LHCN-M2 (cell line): ENCODE results near the gene ACAD10. TPM values are rescaled to one million over a fixed set of nuclear protein-coding genes. Genes with fewer than 3 reads are reported as not detected.

ENCODE experiments used
- DNase-seq: peaks from one replicate; pipeline ENCODE4 v3.0.0-alpha.2; 2012; ENCODE audit warnings: low read depth
- total RNA-seq: library from RNA; depleted of rRNA; stranded (reverse); fragments of >200 nt; gene quantifications from 2 replicates; pipeline ENCODE4 v1.2.3, GENCODE V29; 2014

The ACAD10 gene
- total RNA-seq, 1 experiment from 2014 or later: 11.8 TPM

- DNase-seq: peak; percentile 42
These were observed 89.6 kb downstream of the ACAD10 start for GRCh38 chr12:111775205-111776193.

DNA sequence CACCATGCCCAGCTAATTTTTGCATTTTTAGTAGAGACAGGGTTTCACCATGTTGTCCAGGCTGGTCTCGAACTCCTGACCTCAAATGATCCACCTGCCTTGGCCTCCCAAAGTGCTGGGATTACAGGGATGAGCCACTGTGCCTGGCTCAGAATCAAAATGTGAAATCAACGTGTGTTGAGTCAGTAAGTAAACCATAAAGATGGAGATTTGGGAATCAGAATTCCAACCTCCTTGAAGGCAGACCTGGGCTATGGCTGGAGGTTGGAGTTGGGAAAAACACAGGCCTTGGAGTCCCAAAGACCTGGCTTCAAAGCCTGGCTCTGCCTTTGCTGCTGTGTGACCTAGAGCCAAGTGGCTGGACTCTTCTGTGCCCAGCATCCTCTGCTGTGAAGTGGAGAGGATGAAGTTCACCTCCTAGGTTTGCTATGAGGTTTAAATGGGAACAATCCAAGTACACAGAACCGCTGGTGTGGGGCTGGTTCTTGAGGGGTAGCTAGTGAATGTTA is 91.0 kb downstream of the ACAD10 start:
- no peak for DNase-seq

DNA sequence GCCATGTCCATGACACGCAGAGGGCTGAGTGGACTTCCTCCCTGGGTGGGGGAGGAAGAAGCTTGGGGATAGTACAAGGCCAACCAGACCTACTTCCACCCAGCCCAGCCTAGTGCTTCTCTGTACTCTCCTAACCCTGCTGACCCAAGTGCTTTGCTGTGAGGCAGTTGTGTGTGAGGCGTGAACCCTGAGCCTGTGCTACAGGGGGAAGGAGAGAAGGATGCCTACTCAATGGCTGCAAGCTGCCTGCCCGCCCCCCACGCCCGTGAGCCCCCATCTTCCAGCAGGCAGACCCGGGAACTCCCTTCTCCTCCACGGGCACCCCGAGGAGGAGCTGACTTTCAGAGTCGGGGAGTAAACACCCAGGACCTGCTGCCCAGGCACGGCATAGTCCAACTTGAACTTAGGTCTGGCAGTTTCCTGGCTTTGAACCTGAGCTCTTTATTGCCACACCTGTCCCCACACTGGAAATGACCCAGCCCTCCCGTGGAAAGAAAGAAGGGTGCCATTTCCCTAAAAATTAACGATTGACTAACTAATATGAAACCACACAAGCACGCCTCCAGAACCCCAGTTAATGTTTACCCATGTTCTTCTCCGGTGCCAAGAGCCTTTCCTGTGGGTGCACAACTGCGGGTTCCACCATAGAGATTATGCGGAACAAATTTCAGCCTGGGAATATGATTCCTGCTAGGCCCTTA is 91.6 kb downstream of the ACAD10 start:
- DNase-seq: no peak

GRCh38 chr12:111780166-111780565 is 94.3 kb downstream of the ACAD10 start:
- DNase-seq: no peak

DNA sequence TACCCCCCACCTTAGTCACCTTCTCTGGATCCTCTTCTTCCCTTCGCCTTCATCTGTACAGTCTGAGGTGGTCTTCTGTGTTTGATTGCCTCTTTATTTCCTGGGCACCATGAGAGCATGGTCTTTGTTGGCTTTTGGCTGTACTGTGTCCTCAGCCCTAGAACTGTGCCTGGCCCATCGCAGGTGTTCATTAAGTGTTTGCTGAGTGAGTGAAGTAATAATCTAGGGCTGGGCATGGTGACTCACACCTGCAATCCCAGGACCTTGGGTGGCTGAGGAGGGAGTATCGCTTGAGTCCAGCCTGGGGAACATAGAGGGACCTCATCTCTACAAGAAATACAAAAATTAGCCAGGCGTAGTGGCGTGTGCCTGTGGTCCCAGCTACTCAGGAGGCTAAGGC is 94.8 kb downstream of the ACAD10 start:
- DNase-seq: no peak

DNA sequence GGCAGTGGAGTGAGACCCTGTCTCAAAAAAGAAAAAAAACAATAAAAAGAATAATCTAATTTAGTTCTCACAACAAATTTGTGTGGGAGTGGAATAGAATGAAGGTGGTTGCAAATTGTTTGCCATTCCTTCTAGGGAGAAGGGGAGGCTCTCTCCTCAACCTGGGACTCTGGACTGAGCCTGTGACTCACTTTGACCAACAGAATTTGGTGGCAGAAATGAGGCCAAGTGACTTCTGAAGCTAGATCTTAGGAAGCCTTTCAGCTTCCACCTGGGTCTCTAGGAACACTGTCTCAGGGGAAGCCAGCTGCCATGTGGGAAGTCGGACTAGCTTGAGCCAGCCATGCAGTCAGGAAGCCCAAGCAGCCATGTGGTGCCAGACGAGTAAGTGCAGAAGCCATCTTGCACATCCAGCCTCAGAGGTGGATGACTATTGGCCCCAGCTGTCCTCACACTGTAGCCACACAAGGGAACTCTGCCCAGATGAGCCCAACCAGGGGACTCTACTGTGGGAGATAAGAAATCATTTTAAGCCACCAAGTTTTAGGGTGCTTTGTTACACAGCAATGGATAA is 95.3 kb downstream of the ACAD10 start:
- no peak for DNase-seq

DNA sequence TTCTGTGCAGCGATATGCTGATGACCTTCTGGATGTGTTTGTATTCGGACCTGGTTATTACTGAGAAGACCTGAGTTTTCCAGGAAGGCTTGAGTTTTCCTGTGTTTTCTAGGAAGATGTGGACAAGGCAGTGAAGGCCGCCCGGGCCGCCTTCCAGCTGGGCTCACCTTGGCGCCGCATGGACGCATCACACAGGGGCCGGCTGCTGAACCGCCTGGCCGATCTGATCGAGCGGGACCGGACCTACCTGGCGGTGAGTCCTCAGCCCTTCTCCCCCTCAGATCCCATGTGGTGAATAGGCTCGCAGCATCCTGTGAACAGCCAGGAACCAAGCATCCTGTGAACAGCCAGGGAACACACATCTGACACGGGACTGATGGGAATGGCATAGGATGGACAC is 97.2 kb downstream of the ACAD10 start:
- DNase-seq: no peak

GRCh38 chr12:111784953-111785352 is 99.1 kb downstream of the ACAD10 start:
- DNase-seq: no peak

- peak; percentile 59 for DNase-seq
These were observed 99.8 kb downstream of the ACAD10 start for GRCh38 chr12:111785651-111786050.

GRCh38 chr12:111788178-111788654 is 102.4 kb downstream of the ACAD10 start:
- DNase-seq: peak; percentile 79

- no peak for DNase-seq
These were observed 103.9 kb downstream of the ACAD10 start for GRCh38 chr12:111789779-111790178.

- DNase-seq: no peak
These were observed 105.7 kb downstream of the ACAD10 start for GRCh38 chr12:111791507-111791906.

- no peak for DNase-seq
These were observed 106.5 kb downstream of the ACAD10 start for GRCh38 chr12:111792155-111792855.

GRCh38 chr12:111792856-111793235 is 107.0 kb downstream of the ACAD10 start:
- DNase-seq: no peak

DNA sequence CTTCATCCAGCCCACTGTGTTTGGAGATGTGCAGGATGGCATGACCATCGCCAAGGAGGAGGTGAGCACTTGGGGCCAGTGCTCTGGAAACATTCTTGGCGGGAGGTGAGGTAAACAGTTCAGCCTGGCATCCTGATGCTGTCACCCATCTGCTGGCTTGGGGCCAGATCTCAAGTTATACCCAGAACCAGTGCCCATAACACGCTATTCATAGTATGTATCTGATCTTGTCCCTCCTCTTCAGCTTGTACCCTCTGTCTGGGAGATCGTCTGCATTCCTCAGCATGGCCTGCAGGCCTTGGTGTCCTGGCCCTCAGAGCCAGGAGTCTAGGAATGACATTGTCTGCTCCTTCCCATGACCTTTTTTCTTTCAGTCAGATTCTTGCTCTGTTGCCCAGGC is 112.3 kb downstream of the ACAD10 start:
- DNase-seq: no peak

GRCh38 chr12:111799758-111800157 is 113.9 kb downstream of the ACAD10 start:
- DNase-seq: no peak

- DNase-seq: no peak
These were observed 117.3 kb downstream of the ACAD10 start for GRCh38 chr12:111803038-111803626.

GRCh38 chr12:111803851-111804250 is 118.0 kb downstream of the ACAD10 start:
- no peak for DNase-seq

GRCh38 chr12:111806304-111806703 is 120.5 kb downstream of the ACAD10 start:
- no peak for DNase-seq
